Parathyroid adenoma (tissue), 2 donors: ENCODE data around the gene KCNIP3.

ENCODE experiments used
- H2AFZ ChIP-seq: fragments of 300-600 bp; sonication (generic); one replicate; pipeline ENCODE4 v1.7.0; 2017; ENCODE audit warnings: antibody characterized with exemption, mild to moderate bottlenecking
- H3K27ac ChIP-seq: fragments of 300-600 bp; sonication (generic); one replicate; pipeline ENCODE4 v1.7.0; 2017
- H3K27me3 ChIP-seq: fragments of 300-600 bp; sonication (generic); one replicate; pipeline ENCODE4 v1.7.0; 2017; ENCODE audit warnings: low read length; ENCODE audit not compliant: control insufficient read depth, insufficient read depth
- H3K36me3 ChIP-seq: fragments of 300-600 bp; sonication (generic); one replicate; pipeline ENCODE4 v1.7.0; 2017; ENCODE audit warnings: low read length; ENCODE audit not compliant: control insufficient read depth, insufficient read depth
- H3K4me1 ChIP-seq: fragments of 300-600 bp; sonication (generic); one replicate; pipeline ENCODE4 v1.7.0; 2017; ENCODE audit warnings: control low read depth
- H3K4me2 ChIP-seq: fragments of 300-600 bp; sonication (generic); one replicate; pipeline ENCODE4 v1.7.0; 2017; ENCODE audit warnings: low read length
- H3K4me3 ChIP-seq: fragments of 300-600 bp; sonication (generic); one replicate; pipeline ENCODE4 v1.7.0; 2017; ENCODE audit warnings: low read depth, low read length
- H3K79me2 ChIP-seq: fragments of 300-600 bp; sonication (generic); one replicate; pipeline ENCODE4 v1.7.0; 2017; ENCODE audit warnings: control low read depth
- H3K9ac ChIP-seq: fragments of 300-600 bp; sonication (generic); one replicate; pipeline ENCODE4 v1.7.0; 2017; ENCODE audit warnings: mild to moderate bottlenecking
- H3K9me3 ChIP-seq: fragments of 300-600 bp; sonication (generic); one replicate; pipeline ENCODE4 v1.7.0; 2017; ENCODE audit warnings: low read length; ENCODE audit not compliant: control insufficient read depth
- TF ChIP-seq, protein P1 (sequence below): fragments of 300-600 bp; sonication (generic); IDR thresholded peaks from one replicate; pipeline ENCODE4 v1.7.0; 2017; ENCODE audit warnings: antibody characterized with exemption, mild to moderate bottlenecking
- donor health status: primary hyperparathyroidism.

The KCNIP3 gene

GRCh38 chr2:95336406-95336805 lies 39.3 kb downstream of the KCNIP3 start:
- Histone ChIP-seq H2AFZ (no peak overlapping the region), H3K9ac (no peak overlapping the region), H3K79me2 (no peaks in the 10 kb centered on the region), H3K27ac (no peak overlapping the region), H3K4me1 (peaks cover 36% of the 10 kb centered on the region), H3K9me3 (no peaks in the 10 kb centered on the region), H3K27me3 (no peaks in the 10 kb centered on the region), H3K4me3 (no peak overlapping the region), H3K36me3 (no peaks in the 10 kb centered on the region), H3K4me2 (no peak overlapping the region)
- TF ChIP-seq, protein P1, sequence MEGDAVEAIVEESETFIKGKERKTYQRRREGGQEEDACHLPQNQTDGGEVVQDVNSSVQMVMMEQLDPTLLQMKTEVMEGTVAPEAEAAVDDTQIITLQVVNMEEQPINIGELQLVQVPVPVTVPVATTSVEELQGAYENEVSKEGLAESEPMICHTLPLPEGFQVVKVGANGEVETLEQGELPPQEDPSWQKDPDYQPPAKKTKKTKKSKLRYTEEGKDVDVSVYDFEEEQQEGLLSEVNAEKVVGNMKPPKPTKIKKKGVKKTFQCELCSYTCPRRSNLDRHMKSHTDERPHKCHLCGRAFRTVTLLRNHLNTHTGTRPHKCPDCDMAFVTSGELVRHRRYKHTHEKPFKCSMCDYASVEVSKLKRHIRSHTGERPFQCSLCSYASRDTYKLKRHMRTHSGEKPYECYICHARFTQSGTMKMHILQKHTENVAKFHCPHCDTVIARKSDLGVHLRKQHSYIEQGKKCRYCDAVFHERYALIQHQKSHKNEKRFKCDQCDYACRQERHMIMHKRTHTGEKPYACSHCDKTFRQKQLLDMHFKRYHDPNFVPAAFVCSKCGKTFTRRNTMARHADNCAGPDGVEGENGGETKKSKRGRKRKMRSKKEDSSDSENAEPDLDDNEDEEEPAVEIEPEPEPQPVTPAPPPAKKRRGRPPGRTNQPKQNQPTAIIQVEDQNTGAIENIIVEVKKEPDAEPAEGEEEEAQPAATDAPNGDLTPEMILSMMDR: no peak

GRCh38 chr2:95337829-95338228 lies 40.7 kb downstream of the KCNIP3 start:
- no peak overlapping the region for H2AFZ ChIP-seq
- no peak overlapping the region for H3K4me3 ChIP-seq
- no peaks in the 10 kb centered on the region for H3K9me3 ChIP-seq
- H3K27me3 ChIP-seq: no peaks in the 10 kb centered on the region
- no peaks in the 10 kb centered on the region for H3K36me3 ChIP-seq
- H3K4me1 ChIP-seq: peaks cover 26% of the 10 kb centered on the region
- no peak overlapping the region for H3K27ac ChIP-seq
- H3K79me2 ChIP-seq: no peaks in the 10 kb centered on the region
- H3K4me2 ChIP-seq: no peak overlapping the region
- H3K9ac ChIP-seq: no peak overlapping the region
- TF ChIP-seq, protein P1: no peak

DNA sequence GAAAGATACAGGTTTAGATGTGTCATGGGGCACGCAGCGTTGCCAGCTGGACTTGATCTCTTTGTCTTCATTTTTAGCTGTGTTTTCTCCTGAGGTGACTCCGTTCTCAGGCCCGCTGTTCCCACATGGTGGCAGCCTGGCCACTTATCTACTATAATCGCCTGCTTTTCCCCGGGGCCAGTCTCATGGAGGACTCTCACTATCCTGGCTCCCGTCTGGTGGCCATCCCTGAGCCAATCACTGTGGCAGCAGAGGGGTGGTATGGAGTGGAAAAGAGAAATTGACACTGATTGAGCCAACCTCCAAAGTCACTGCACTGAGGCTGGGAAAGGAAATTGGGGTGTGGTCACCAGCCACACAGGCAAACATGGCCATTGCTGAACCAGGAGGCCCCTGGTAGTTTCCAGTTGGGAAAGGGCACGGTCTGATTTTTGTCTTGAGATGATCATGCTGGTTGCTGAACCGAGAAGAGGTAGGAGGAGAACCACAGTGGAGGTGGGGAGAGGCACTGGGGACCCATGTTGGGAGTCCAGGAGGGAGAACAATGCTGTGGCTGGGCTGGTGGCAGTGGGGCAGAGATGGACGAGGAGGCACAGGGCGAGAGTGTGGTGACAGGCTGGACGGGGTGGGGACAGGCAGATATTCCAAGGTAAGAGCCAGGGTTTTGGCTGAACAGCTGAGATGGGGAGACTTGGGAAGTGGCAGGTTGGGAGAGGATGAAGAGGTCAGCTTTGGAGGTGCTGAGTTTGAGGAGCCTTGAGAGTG lies 45.6 kb downstream of the KCNIP3 start:
- H3K79me2 ChIP-seq: peaks cover 6% of the 10 kb centered on the region
- no peak overlapping the region for H3K4me3 ChIP-seq

DNA sequence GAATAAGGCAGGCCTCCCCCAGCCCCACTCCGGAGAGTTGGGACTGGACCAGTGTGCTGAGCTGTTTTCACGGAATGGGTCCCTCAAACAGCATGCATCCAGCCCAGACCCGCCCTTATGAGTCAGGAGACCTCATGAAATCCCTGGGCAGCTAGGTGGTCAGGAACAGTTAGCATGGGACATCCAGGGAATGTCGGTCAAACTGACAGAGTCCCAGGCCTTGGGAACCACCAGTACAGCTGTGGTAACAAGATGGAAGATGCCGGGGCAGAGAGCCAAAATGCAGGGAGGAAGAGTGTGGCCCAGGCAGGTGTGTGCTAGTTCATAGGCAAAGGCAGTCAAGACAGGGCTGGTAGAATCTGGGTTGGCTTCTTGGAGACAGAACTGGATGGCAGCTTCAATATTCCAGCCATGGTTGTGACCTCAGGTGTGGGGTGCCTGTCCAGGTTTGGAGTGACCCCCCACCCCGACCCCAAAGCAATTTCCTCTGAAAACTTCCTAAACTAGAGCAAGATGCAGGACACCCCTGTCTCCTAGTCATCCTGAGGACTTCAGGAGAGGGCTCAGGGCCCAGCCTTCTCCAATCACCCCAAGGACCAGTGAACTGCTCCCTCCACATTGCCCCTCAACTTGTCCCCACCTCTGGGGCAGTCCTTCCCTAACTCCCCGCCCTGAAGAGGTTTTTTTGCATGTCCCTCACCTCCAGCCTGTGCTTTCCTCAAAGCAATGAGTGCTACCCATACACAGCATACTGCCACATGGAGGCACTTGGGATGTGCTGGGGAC lies 46.5 kb downstream of the KCNIP3 start:
- H3K4me1 ChIP-seq: peaks cover 21% of the 10 kb centered on the region
- no peaks in the 10 kb centered on the region for H3K27me3 ChIP-seq
- H3K79me2 ChIP-seq: peaks cover 7% of the 10 kb centered on the region
- no peaks in the 10 kb centered on the region for H3K36me3 ChIP-seq
- no peaks in the 10 kb centered on the region for H3K9me3 ChIP-seq
- no peak overlapping the region for H3K9ac ChIP-seq
- H3K27ac ChIP-seq: no peak overlapping the region
- TF ChIP-seq, protein P1: no peak
- H2AFZ ChIP-seq: no peak overlapping the region
- no peak overlapping the region for H3K4me2 ChIP-seq
- H3K4me3 ChIP-seq: no peak overlapping the region

More for the DNA sequence above, 45.6 kb downstream of the KCNIP3 start:
- no peak overlapping the region for H3K9ac ChIP-seq
- no peak overlapping the region for H3K4me2 ChIP-seq
- H2AFZ ChIP-seq: no peak overlapping the region
- no peak overlapping the region for H3K27ac ChIP-seq
- no peaks in the 10 kb centered on the region for H3K9me3 ChIP-seq
- peaks cover 14% of the 10 kb centered on the region for H3K4me1 ChIP-seq
- no peaks in the 10 kb centered on the region for H3K27me3 ChIP-seq
- TF ChIP-seq, protein P1: no peak
- H3K36me3 ChIP-seq: no peaks in the 10 kb centered on the region
